Measurements from ENCODE around the gene FGD6.
"Not testable (repeated sequence)": the region's sequence is repeated elsewhere in the genome, so short reads cannot be mapped to it uniquely, and the experiment has no call there.

The FGD6 gene

DNA sequence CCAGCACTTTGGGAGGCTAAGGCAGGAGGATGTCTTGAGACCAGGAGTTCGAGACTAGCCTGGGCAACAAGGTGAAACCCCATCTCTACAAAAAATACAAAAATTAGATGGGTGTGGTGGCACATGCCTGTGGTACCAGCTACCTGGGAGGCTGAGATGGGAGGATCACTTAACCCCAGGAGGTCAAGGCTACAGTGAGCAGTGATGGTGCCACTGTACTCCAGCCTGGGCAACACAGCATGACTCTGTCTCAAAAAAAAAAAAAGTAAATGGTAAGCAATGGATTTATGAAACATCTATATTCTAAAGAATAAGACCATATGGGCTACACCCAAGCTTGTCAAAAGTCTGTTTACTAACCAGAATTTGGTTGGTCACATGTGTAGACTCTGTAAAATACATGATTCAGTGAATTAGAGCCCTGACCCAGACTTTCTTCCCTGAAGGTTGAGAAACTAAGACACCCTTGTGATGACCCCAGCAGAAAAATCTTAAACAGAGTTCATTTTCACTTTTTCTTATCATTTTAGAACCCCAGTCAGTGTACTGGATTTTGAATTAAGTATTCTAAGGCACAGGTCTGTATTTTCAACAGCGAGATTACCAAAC, 12.1 kb downstream of the FGD6 start:
- Mint-ChIP-seq H3K9me3 (no peaks in the 10 kb centered on the region), H3K36me3 (no peaks in the 10 kb centered on the region), H3K4me1 (peaks cover 8 to 11% of the 10 kb centered on the region in 2 donors), H3K27ac (no peak overlapping the region), H3K27me3 (no peaks in the 10 kb centered on the region), H3K4me3 (no peak overlapping the region)
- ATAC-seq (replicated peaks) (no peak), DNase-seq (no peak)

- Mint-ChIP-seq H3K27ac (no peak overlapping the region), H3K9me3 (no peaks in the 10 kb centered on the region), H3K27me3 (no peaks in the 10 kb centered on the region), H3K36me3 (no peaks in the 10 kb centered on the region), H3K4me3 (no peak overlapping the region), H3K4me1 (peaks cover 8 to 11% of the 10 kb centered on the region in 2 donors)
- ATAC-seq (replicated peaks) (peak in 1 of 2 donors; percentile 45), DNase-seq (no peak)
Observed at GRCh38 chr12:95204141-95204866, 13.0 kb downstream of the FGD6 start.

- Mint-ChIP-seq H3K4me1 (peaks cover 8 to 11% of the 10 kb centered on the region in 2 donors), H3K4me3 (no peak overlapping the region), H3K36me3 (no peaks in the 10 kb centered on the region), H3K27ac (peak overlapping the region; percentile 26), H3K27me3 (no peaks in the 10 kb centered on the region), H3K9me3 (no peaks in the 10 kb centered on the region)
- ATAC-seq (replicated peaks) (no peak), DNase-seq (no peak)
Observed at GRCh38 chr12:95203487-95204030, 13.7 kb downstream of the FGD6 start.

GRCh38 chr12:95202691-95203486, 14.4 kb downstream of the FGD6 start:
- no peak for DNase-seq
- Mint-ChIP-seq H3K9me3 (no peaks in the 10 kb centered on the region), H3K4me1 (peaks cover 8 to 11% of the 10 kb centered on the region in 2 donors), H3K27ac (peak overlapping the region; percentile 26), H3K4me3 (no peak overlapping the region), H3K36me3 (no peaks in the 10 kb centered on the region), H3K27me3 (no peaks in the 10 kb centered on the region)
- no peak for ATAC-seq (replicated peaks)

DNA sequence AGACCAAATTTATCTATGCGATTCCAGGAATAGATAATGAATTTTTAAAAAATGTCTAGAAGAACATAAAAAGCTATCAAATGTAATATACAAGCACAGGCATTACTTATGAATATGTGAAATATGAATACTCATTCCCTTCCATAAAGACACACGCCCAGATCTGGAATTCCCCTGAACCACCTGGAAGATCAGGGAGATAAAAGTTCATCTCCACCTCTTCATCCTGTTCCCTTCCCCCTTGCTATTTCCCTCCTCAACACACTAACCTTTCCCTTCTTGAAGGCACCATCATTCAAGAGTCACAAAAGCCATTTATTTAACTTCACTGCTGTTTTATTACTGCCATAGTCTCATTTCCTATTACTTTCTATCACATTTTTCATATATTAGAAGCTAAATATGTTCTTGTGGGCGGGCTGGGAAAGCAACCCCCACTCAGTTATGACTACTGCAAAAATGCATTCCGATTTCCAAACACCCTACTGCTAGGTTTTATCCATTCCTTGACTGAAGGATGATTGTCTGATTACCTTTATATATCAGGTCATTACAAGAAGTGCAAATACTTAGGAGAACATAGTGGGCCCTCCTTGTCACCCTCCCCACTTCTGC, 16.1 kb downstream of the FGD6 start:
- peaks cover 8 to 11% of the 10 kb centered on the region in 2 donors for H3K4me1 Mint-ChIP-seq
- no peaks in the 10 kb centered on the region for H3K36me3 Mint-ChIP-seq
- ATAC-seq (replicated peaks) (no peak), DNase-seq (no peak)
- H3K27me3 Mint-ChIP-seq = no peaks in the 10 kb centered on the region
- no peak overlapping the region for H3K27ac Mint-ChIP-seq
- H3K4me3 Mint-ChIP-seq = no peak overlapping the region
- no peaks in the 10 kb centered on the region for H3K9me3 Mint-ChIP-seq

DNA sequence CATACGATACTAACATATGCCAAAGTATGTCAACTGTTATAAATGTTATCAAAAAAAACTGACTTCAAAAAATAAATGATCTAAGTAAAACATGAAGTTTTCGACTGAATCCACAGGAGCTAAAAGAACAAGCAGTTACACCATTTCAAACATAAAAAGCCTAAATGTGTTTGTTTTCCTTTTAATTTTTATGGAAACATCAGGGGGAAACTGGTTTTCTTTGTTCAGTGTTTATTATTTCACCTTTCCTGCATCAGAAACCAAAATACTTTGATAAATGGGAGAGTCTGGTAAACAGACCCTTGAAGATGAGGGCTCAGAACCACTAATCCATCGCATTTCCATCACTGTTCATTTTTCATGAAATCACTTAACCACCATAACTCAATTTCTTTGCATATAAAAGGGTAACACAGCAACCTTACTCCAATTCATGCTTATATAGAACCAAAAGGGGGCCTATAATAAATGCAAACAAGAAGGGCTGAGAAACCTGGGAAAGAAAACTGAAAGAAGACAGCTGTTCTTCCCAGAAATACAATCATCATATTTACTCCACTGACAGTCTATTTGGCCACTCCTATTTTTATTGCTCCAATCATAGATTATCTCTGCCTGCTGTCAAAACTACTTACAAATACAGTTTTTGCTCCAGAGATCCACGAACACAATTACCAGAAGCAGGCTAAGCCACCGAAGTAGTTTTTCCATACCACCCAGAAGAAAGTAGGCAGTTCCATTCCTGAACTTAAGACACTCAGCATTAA, 17.0 kb downstream of the FGD6 start:
- Mint-ChIP-seq H3K9me3 (no peaks in the 10 kb centered on the region), H3K27me3 (no peaks in the 10 kb centered on the region), H3K4me1 (peaks cover 8 to 11% of the 10 kb centered on the region in 2 donors), H3K27ac (no peak overlapping the region), H3K36me3 (no peaks in the 10 kb centered on the region), H3K4me3 (no peak overlapping the region)
- ATAC-seq (replicated peaks) (no peak), DNase-seq (no peak)

DNA sequence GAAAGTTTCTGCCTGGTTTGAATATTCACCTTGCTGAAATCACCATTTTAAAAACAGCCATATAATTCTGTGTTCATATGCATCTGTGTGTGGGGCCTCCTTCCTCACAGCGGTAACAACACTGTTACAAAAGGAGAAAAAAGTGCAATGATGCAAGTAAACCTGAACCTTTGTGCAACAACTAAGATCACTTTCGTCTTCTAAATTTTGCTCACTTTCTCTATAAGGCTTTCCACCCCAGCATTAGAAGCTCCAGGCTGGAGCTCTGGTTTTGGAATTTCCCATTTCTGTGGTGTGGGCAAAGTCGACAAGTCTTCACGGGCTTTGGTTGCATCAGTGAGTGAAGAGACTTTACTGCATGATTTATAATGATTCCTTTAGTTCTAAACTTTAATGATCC, 18.4 kb downstream of the FGD6 start:
- DNase-seq = no peak
- no peak overlapping the region for H3K4me3 Mint-ChIP-seq
- H3K9me3 Mint-ChIP-seq = no peaks in the 10 kb centered on the region
- H3K27me3 Mint-ChIP-seq = no peaks in the 10 kb centered on the region
- H3K27ac Mint-ChIP-seq = no peak overlapping the region
- no peaks in the 10 kb centered on the region for H3K36me3 Mint-ChIP-seq
- peaks cover under 1 to 6% of the 10 kb centered on the region in 2 donors for H3K4me1 Mint-ChIP-seq
- peak in 1 of 2 donors; percentile 20 for ATAC-seq (replicated peaks)

DNA sequence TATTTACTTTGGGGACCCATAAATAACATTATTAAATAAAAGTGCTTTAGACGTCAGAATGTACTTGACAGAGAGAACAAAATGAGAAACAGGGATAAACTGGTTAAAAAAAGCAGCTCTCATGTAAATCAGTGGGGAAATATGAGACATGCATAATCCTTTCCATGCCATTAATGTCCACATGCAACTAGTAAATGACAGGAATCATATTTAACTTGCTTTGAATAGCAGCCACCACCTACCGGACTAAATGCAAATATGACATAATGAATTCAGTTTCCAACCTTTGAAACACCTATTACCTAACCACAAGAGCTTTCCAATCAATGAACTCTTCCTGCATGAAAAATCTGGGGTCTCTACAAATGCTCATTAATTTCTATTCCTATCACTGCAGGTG, 19.6 kb downstream of the FGD6 start:
- Mint-ChIP-seq H3K36me3 (no peaks in the 10 kb centered on the region), H3K4me3 (no peak overlapping the region), H3K27ac (no peak overlapping the region), H3K27me3 (no peaks in the 10 kb centered on the region), H3K4me1 (peaks cover 0 to 2% of the 10 kb centered on the region in 2 donors), H3K9me3 (no peaks in the 10 kb centered on the region)
- DNase-seq (no peak), ATAC-seq (replicated peaks) (no peak)

GRCh38 chr12:95196875-95197569, 20.2 kb downstream of the FGD6 start:
- not testable (repeated sequence) for H3K27me3 Mint-ChIP-seq; H3K4me3 Mint-ChIP-seq; DNase-seq; H3K4me1 Mint-ChIP-seq; ATAC-seq (replicated peaks); H3K27ac Mint-ChIP-seq; H3K36me3 Mint-ChIP-seq; H3K9me3 Mint-ChIP-seq

GRCh38 chr12:95195122-95195521, 22.1 kb downstream of the FGD6 start:
- H3K36me3 Mint-ChIP-seq = no peaks in the 10 kb centered on the region

GRCh38 chr12:95193139-95193538, 24.1 kb downstream of the FGD6 start:
- Mint-ChIP-seq H3K4me3 (no peak overlapping the region), H3K36me3 (no peaks in the 10 kb centered on the region), H3K4me1 (peaks cover 1 to 2% of the 10 kb centered on the region in 2 donors), H3K27me3 (no peaks in the 10 kb centered on the region), H3K27ac (no peak overlapping the region), H3K9me3 (no peaks in the 10 kb centered on the region)
- DNase-seq (no peak), ATAC-seq (replicated peaks) (no peak)

More at GRCh38 chr12:95195122-95195521, 22.1 kb downstream of the FGD6 start:
- no peaks in the 10 kb centered on the region for H3K9me3 Mint-ChIP-seq
- ATAC-seq (replicated peaks) (no peak), DNase-seq (no peak)
- H3K4me3 Mint-ChIP-seq = no peak overlapping the region
- no peak overlapping the region for H3K27ac Mint-ChIP-seq
- no peaks in the 10 kb centered on the region for H3K27me3 Mint-ChIP-seq
- H3K4me1 Mint-ChIP-seq = no peaks in the 10 kb centered on the region

DNA sequence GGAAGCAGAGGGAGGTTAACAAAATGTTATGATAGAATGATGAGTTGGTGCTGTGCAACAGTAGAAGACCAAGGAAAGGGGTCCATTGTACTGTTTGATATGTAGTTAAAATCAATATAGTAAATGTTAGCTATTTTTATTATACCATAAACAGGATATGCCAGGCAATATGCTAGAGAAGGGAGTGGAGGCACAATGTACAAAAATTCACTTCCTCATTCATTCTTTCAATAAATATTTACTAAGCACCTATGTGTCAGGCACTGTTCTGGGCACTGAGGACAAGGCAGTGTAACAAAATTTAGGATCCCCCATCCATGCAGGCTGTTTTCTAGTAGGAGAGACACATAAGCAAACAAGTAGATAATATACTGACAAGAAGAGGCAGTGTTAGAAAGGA, 25.0 kb downstream of the FGD6 start:
- Mint-ChIP-seq H3K4me3 (no peak overlapping the region), H3K36me3 (no peaks in the 10 kb centered on the region), H3K27ac (no peak overlapping the region), H3K9me3 (no peaks in the 10 kb centered on the region), H3K4me1 (peaks cover 3 to 6% of the 10 kb centered on the region in 2 donors), H3K27me3 (no peaks in the 10 kb centered on the region)
- DNase-seq (no peak), ATAC-seq (replicated peaks) (no peak)

- no peaks in the 10 kb centered on the region for H3K9me3 Mint-ChIP-seq
- H3K27me3 Mint-ChIP-seq = no peaks in the 10 kb centered on the region
- DNase-seq (no peak), ATAC-seq (replicated peaks) (no peak)
- H3K27ac Mint-ChIP-seq = no peak overlapping the region
- H3K36me3 Mint-ChIP-seq = no peaks in the 10 kb centered on the region
- no peak overlapping the region for H3K4me3 Mint-ChIP-seq
- H3K4me1 Mint-ChIP-seq = peaks cover 3 to 6% of the 10 kb centered on the region in 2 donors
Observed at GRCh38 chr12:95191060-95191696, 26.1 kb downstream of the FGD6 start.
